Ectodermal cell (in vitro differentiated cells): ENCODE data around the gene CUL1.

ENCODE experiments used
- H3K27ac ChIP-seq: 2 replicates; pipeline ENCODE4 v1.7.0; 2013; ENCODE audit warnings: mild to moderate bottlenecking, low read depth, low read length; ENCODE audit not compliant: insufficient read depth, poor library complexity, severe bottlenecking
- H3K27me3 ChIP-seq: 2 replicates; pipeline ENCODE4 v1.7.0; 2013; ENCODE audit warnings: mild to moderate bottlenecking, low read length; ENCODE audit not compliant: insufficient read depth, control insufficient read depth, poor library complexity, severe bottlenecking
- H3K36me3 ChIP-seq: one replicate; pipeline ENCODE4 v1.7.0; 2013; ENCODE audit warnings: low read length; ENCODE audit not compliant: control insufficient read depth, insufficient read depth
- H3K4me1 ChIP-seq: one replicate; pipeline ENCODE4 v1.7.0; 2013; ENCODE audit warnings: low read length; ENCODE audit not compliant: control insufficient read depth, insufficient read depth
- H3K4me3 ChIP-seq: 2 replicates; pipeline ENCODE4 v1.7.0; 2013; ENCODE audit warnings: low read depth, low read length, control low read depth; ENCODE audit not compliant: insufficient read depth
- H3K9me3 ChIP-seq: 2 replicates; pipeline ENCODE4 v1.7.0; 2013; ENCODE audit warnings: mild to moderate bottlenecking, low read length, moderate library complexity; ENCODE audit not compliant: control insufficient read depth
- WGBS, 2 experiments: methylation state at CpG; one replicate each; pipeline ENCODE4 v1.1.7; 2013; ENCODE audit warnings: missing lambda C conversion rate in 2 of 2; 5-methylcytosine and 5-hydroxymethylcytosine counted together

CUL1 gene

DNA sequence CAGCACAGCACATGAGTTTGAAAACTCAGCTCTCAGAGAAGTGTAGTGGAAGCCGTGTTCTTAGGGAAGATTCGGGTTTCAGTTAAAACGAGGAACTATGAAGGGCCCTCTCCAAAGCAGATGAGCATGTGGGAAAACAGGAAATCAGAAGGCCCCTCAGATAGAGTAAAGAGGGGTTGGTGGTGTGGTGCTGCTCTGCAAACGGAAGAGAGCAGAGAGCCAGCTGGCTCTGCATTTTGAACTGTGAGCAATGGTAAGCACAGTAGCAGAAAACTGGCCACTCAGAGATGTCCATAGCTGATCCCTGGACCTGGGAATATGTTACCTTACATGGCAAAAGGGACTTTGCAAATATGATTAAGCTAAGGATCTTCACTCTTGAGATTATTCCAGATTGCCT lies 27.9 kb upstream of the CUL1 start:
- WGBS, 2 experiments, result 91% methylated on average over 4 of the region's 4 CpGs
- no peaks in the 10 kb centered on the region for H3K9me3 ChIP-seq
- no peak overlapping the region for H3K27ac ChIP-seq

DNA sequence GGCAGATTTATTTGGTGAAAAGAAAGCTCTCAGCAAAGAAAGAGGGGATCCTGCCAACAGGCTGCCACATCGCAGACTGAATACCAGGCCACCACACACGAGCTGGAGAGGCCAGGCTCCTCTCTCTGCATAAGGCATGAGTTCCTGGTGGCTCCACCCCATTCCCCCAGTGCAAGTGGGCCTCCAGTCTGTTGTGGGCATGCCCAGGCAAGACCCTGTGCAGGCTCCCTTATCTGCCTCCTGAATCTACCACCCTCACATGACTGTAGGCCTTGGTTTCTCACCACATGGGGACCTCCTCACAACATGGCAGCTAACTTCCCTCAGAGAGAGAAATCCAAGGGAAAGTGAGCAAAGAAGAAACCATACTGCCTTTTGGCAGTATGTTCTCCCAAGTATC lies 26.7 kb upstream of the CUL1 start:
- no peak overlapping the region for H3K27ac ChIP-seq
- no peaks in the 10 kb centered on the region for H3K36me3 ChIP-seq
- H3K4me1 ChIP-seq, result no peaks in the 10 kb centered on the region
- no peaks in the 10 kb centered on the region for H3K9me3 ChIP-seq
- no peaks in the 10 kb centered on the region for H3K27me3 ChIP-seq
- no peak overlapping the region for H3K4me3 ChIP-seq
- 90 to 96% methylated on average over 2 of the region's 2 CpGs for WGBS, 2 experiments

More for the DNA sequence above, 27.9 kb upstream of the CUL1 start:
- no peak overlapping the region for H3K4me3 ChIP-seq
- no peaks in the 10 kb centered on the region for H3K4me1 ChIP-seq
- H3K36me3 ChIP-seq, result no peaks in the 10 kb centered on the region
- no peaks in the 10 kb centered on the region for H3K27me3 ChIP-seq

DNA sequence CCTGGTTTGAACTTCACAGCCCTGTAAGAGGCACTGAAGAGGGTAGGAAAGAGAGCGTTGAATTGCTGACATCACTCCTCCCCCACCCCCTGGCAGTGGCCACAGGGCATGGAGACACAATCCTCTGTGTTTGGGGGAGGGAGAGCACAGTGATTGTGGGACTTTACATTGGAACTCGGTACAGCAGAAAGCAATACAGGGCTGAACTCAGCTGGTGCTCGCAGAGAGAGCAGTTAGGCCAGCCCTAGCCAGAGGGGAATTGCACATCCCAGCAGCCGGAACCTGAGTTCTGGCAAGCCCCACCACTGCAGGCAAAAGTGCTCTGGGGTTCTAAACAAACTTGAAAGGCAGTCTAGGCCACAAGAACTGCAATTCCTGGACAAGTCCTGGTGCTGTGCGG lies 24.0 kb upstream of the CUL1 start:
- WGBS, 2 experiments, result 89 to 91% methylated on average over 5 of the region's 5 CpGs
- H3K9me3 ChIP-seq, result no peaks in the 10 kb centered on the region
- no peak overlapping the region for H3K27ac ChIP-seq
- H3K36me3 ChIP-seq, result no peaks in the 10 kb centered on the region
- no peaks in the 10 kb centered on the region for H3K27me3 ChIP-seq
- H3K4me1 ChIP-seq, result no peaks in the 10 kb centered on the region
- H3K4me3 ChIP-seq, result no peak overlapping the region

- Histone ChIP-seq H3K9me3 (no peaks in the 10 kb centered on the region), H3K36me3 (no peaks in the 10 kb centered on the region), H3K4me1 (no peaks in the 10 kb centered on the region), H3K27ac (no peak overlapping the region), H3K4me3 (no peak overlapping the region), H3K27me3 (no peaks in the 10 kb centered on the region)
- 92 to 95% methylated on average over 3 of the region's 3 CpGs for WGBS, 2 experiments
Measured at GRCh38 chr7:148676291-148676690, 22.4 kb upstream of the CUL1 start.

GRCh38 chr7:148681821-148682220 lies 16.9 kb upstream of the CUL1 start:
- Histone ChIP-seq H3K9me3 (no peaks in the 10 kb centered on the region), H3K4me3 (no peak overlapping the region), H3K27me3 (no peaks in the 10 kb centered on the region), H3K27ac (no peak overlapping the region), H3K4me1 (no peaks in the 10 kb centered on the region), H3K36me3 (no peaks in the 10 kb centered on the region)
- WGBS, 2 experiments, result 86 to 95% methylated on average over 3 to 4 of the region's 4 CpGs

DNA sequence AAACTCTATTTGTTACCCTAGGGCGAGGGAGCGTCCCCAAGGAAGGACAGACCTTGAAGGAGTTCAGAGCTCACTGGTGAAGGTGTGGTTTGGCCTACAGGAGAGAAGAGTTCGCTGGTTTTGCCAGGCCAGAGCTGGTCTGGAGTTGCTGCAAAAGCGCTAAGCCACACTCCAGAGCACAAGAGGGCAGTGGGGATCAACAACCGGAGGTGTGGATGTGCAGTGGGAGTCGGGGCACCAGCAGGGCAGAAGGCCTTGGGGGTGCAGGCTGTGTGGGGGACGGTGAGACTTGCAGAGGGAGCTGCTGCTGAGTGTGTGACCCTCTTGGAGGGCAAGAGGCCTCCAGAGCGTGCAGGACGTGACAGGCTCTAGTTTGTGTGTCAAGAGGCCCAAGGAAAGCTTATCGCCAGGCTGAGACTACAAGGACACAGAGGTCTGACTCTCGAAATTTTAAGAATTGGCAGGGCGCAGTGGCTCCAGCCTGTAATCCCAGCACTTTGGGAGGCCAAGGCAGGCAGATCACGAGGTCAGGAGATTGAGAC lies 14.3 kb upstream of the CUL1 start:
- WGBS, 2 experiments, result 89 to 91% methylated on average over 13 of the region's 13 CpGs
- no peaks in the 10 kb centered on the region for H3K36me3 ChIP-seq
- H3K9me3 ChIP-seq, result no peaks in the 10 kb centered on the region
- H3K4me3 ChIP-seq, result no peak overlapping the region
- no peaks in the 10 kb centered on the region for H3K27me3 ChIP-seq
- no peaks in the 10 kb centered on the region for H3K4me1 ChIP-seq
- H3K27ac ChIP-seq, result no peak overlapping the region

DNA sequence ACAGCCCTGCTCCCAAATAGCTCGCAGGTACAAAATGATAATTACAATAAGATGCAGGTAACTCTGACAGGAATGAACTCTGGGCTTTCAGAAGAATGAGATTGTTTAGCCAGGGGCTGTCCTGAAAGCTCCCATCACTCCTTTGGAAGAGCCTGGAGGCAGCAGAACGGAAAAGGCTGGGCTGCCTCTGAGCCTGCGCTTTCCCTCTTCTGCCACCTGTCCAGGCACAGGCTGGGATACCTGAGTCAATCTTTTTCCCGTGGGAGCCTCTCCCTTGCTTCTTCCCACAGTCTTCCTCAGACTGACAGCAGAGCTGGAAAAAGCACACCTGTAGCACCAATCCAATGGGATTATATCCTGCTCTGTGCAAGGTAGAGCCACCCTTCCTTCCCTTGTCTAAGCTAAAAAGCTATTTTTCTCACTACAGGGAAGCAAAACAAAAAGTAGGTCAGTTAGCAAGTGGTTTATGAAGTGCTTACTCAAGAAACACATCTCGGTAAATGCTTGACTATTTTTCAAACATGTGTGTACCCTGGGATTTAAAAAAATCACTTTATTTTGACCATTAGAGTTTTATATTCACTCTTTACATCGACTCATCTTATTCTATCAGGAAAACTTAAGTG lies 12.3 kb upstream of the CUL1 start:
- Histone ChIP-seq H3K27ac (no peak overlapping the region), H3K27me3 (no peaks in the 10 kb centered on the region), H3K9me3 (no peaks in the 10 kb centered on the region), H3K4me1 (no peaks in the 10 kb centered on the region), H3K4me3 (no peak overlapping the region), H3K36me3 (no peaks in the 10 kb centered on the region)
- 82 to 86% methylated on average over 6 of the region's 6 CpGs for WGBS, 2 experiments

- Histone ChIP-seq H3K9me3 (no peaks in the 10 kb centered on the region), H3K27ac (no peak overlapping the region), H3K27me3 (no peaks in the 10 kb centered on the region), H3K4me1 (no peaks in the 10 kb centered on the region), H3K36me3 (no peaks in the 10 kb centered on the region), H3K4me3 (no peak overlapping the region)
- 85 to 98% methylated on average over 2 of the region's 2 CpGs for WGBS, 2 experiments
Measured at GRCh38 chr7:148687555-148687954, 11.1 kb upstream of the CUL1 start.

DNA sequence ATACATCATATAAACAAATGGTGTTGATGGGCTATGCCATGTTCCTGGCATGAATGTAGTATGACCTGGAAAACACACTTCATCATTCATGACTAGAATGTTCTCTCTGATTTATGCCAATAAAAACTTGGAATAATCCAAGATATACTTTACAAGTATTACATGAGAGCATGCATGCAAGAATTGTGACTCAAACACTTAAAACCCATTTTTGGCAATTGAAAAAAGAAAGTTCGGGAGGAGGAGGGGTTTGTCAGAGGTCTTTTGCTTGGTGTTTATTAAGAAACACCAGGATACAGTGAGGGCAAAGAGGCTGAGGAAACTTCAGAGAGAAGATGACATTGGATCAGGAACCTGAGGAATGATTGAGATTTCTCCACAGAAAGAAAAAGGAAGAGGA lies 10.2 kb upstream of the CUL1 start:
- H3K27ac ChIP-seq, result no peak overlapping the region
- WGBS, 2 experiments, result 93 to 96% methylated on average over 1 of the region's 1 CpG
- H3K4me3 ChIP-seq, result no peak overlapping the region

DNA sequence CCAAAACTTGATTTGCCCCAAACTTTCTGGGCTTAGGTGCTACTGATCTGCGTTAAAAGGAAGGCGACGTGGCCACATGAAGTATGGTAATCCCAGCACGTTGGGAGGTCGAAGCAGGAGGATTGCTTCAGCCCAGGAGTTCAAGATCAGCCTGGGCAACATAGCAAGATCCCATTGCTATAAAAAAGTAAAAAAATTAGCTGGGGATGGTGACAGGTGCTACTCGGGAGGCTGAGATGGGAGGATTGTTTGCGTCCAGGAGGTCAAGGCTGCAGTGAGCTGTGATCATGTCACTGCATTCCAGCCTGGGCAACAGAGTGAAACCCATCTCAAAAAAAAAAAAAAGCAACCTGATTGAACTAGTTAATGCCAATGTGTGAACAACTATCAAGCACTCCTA lies 5.1 kb upstream of the CUL1 start:
- H3K27ac ChIP-seq, result no peak overlapping the region
- peaks cover 14% of the 10 kb centered on the region for H3K4me1 ChIP-seq
- H3K4me3 ChIP-seq, result no peak overlapping the region
- H3K27me3 ChIP-seq, result no peaks in the 10 kb centered on the region
- H3K36me3 ChIP-seq, result no peaks in the 10 kb centered on the region
- 93 to 94% methylated on average over 7 of the region's 7 CpGs for WGBS, 2 experiments
- no peaks in the 10 kb centered on the region for H3K9me3 ChIP-seq

More for the DNA sequence above, 10.2 kb upstream of the CUL1 start:
- H3K36me3 ChIP-seq, result no peaks in the 10 kb centered on the region
- no peaks in the 10 kb centered on the region for H3K9me3 ChIP-seq
- H3K27me3 ChIP-seq, result no peaks in the 10 kb centered on the region
- H3K4me1 ChIP-seq, result no peaks in the 10 kb centered on the region
